Neuronal stem cell (in vitro differentiated cells): ENCODE results near the gene KPNA3.

Source experiments
- DNase-seq: peaks from one replicate; pipeline ENCODE4 v3.0.0-alpha.2; 2013; ENCODE audit warnings: low spot score
- H2AFZ ChIP-seq: one replicate; pipeline ENCODE4 v1.6.1; 2013; ENCODE audit warnings: mild to moderate bottlenecking, low read length, inconsistent platforms
- H2AK5ac ChIP-seq: 2 replicates; pipeline ENCODE4 v1.6.1; 2013; ENCODE audit warnings: low read depth, mild to moderate bottlenecking, inconsistent platforms, low read length, moderate library complexity, mixed read lengths
- H2BK120ac ChIP-seq: 2 replicates; pipeline ENCODE4 v1.6.1; 2013; ENCODE audit warnings: low read depth, mild to moderate bottlenecking, inconsistent platforms, low read length, moderate library complexity, mixed read lengths
- H2BK12ac ChIP-seq: one replicate; pipeline ENCODE4 v1.6.1; 2013; ENCODE audit warnings: low read length, inconsistent platforms
- H2BK15ac ChIP-seq: 2 replicates; pipeline ENCODE4 v1.6.1; 2013; ENCODE audit warnings: mild to moderate bottlenecking, low read length, inconsistent platforms, mixed read lengths
- H2BK5ac ChIP-seq: one replicate; pipeline ENCODE4 v1.6.1; 2013; ENCODE audit warnings: inconsistent platforms, mild to moderate bottlenecking, low read length, moderate library complexity
- H3K14ac ChIP-seq: one replicate; pipeline ENCODE4 v1.6.1; 2013; ENCODE audit warnings: low read length, inconsistent platforms
- H3K18ac ChIP-seq: 2 replicates; pipeline ENCODE4 v1.6.1; 2013; ENCODE audit warnings: low read length, inconsistent platforms
- H3K23ac ChIP-seq: 2 replicates; pipeline ENCODE4 v1.6.1; 2013; ENCODE audit warnings: low read depth, mild to moderate bottlenecking, mixed read lengths, low read length, inconsistent platforms; ENCODE audit not compliant: poor library complexity
- H3K27ac ChIP-seq: replicated peaks from 3 replicates; pipeline ENCODE4 v1.5.1; 2013; ENCODE audit warnings: low read length, inconsistent platforms
- H3K27me3 ChIP-seq, 3 experiments: 2 replicates each; pipeline ENCODE4 v1.6.1; 2013; ENCODE audit warnings: low read length in 3 of 3, mild to moderate bottlenecking in 2 of 3, inconsistent platforms in 1 of 3, low read depth in 1 of 3, mixed read lengths in 1 of 3, moderate library complexity in 1 of 3; ENCODE audit not compliant: control insufficient read depth in 3 of 3, insufficient read depth in 3 of 3
- H3K36me3 ChIP-seq, 2 donors: replicated peaks in 1 of 2; 2 replicates each; pipeline ENCODE4 v1.6.1; 2013; ENCODE audit warnings: low read length in 2 of 2; ENCODE audit not compliant: control insufficient read depth in 2 of 2, insufficient read depth in 2 of 2
- H3K4ac ChIP-seq: 2 replicates; pipeline ENCODE4 v1.6.1; 2013; ENCODE audit warnings: inconsistent platforms, mild to moderate bottlenecking, low read length, moderate library complexity
- H3K4me1 ChIP-seq, 2 donors: 1 replicate in 1 of 2; 2 replicates in 1 of 2; pipeline ENCODE4 v1.6.1; 2013; ENCODE audit warnings: low read length in 2 of 2, low read depth in 1 of 2; ENCODE audit not compliant: control insufficient read depth in 2 of 2, insufficient read depth in 1 of 2
- H3K4me2 ChIP-seq: one replicate; pipeline ENCODE4 v1.6.1; 2013; ENCODE audit warnings: mild to moderate bottlenecking, low read length, inconsistent platforms; ENCODE audit not compliant: insufficient read depth, poor library complexity, severe bottlenecking
- H3K4me3 ChIP-seq, 2 donors: 2 replicates each; pipeline ENCODE4 v1.5.1; 2013; ENCODE audit warnings: low read length in 2 of 2, mild to moderate bottlenecking in 2 of 2, inconsistent platforms in 1 of 2, moderate library complexity in 1 of 2
- H3K79me1 ChIP-seq: one replicate; pipeline ENCODE4 v1.6.1; 2013; ENCODE audit warnings: low read depth, mild to moderate bottlenecking, inconsistent platforms, low read length, moderate library complexity
- H3K9ac ChIP-seq: one replicate; pipeline ENCODE4 v1.6.1; 2013; ENCODE audit warnings: mild to moderate bottlenecking, low read depth, low read length, inconsistent platforms; ENCODE audit not compliant: poor library complexity
- H3K9me3 ChIP-seq, 2 donors: replicated peaks in 1 of 2; 2 replicates each; pipeline versions ENCODE3 to v1.6.1; 2013; ENCODE audit warnings: low read length in 2 of 2, mild to moderate bottlenecking in 2 of 2, inconsistent platforms in 1 of 2, low read depth in 1 of 2, mixed read lengths in 1 of 2, moderate library complexity in 1 of 2; ENCODE audit not compliant: control insufficient read depth in 2 of 2, insufficient read depth in 1 of 2
- H4K8ac ChIP-seq: one replicate; pipeline ENCODE4 v1.6.1; 2013; ENCODE audit warnings: low read depth, mild to moderate bottlenecking, inconsistent platforms, low read length, moderate library complexity
- H4K91ac ChIP-seq: one replicate; pipeline ENCODE4 v1.6.1; 2013; ENCODE audit warnings: low read length, low read depth, mild to moderate bottlenecking, inconsistent platforms; ENCODE audit not compliant: poor library complexity
- WGBS, 2 donors: extraction: QIAGEN DNeasy Blood & Tissue Kit; methylation state at CpG; one replicate each; pipeline ENCODE4 v1.1.7; 2013; ENCODE audit warnings: missing lambda C conversion rate in 2 of 2, mixed read lengths in 1 of 2; ENCODE audit not compliant: insufficient read length in 2 of 2, insufficient replicate concordance in 1 of 2; ENCODE audit errors: extremely low coverage in 2 of 2; 5-methylcytosine and 5-hydroxymethylcytosine counted together

The KPNA3 gene

GRCh38 chr13:49683489-49683888 is 109.0 kb downstream of the KPNA3 start:
- H2BK15ac ChIP-seq, result no peak overlapping the region
- peaks cover 0 to 2% of the 10 kb centered on the region in 2 donors for H3K4me1 ChIP-seq
- no peak overlapping the region for H4K91ac ChIP-seq
- H3K79me1 ChIP-seq, result peaks cover 2% of the 10 kb centered on the region
- peaks cover 15 to 49% of the 10 kb centered on the region in 2 donors for H3K36me3 ChIP-seq
- H3K27ac ChIP-seq, result no peak overlapping the region
- H3K9me3 ChIP-seq, result peaks cover 8% of the 10 kb centered on the region in 2 donors
- WGBS, 2 donors, result no CpG with 5 or more reads among the region's 6 CpGs
- no peak overlapping the region for H2BK120ac ChIP-seq
- H2AFZ ChIP-seq, result no peak overlapping the region
- H2BK5ac ChIP-seq, result no peak overlapping the region
- no peak overlapping the region for H3K4ac ChIP-seq
- no peak overlapping the region for H3K4me3 ChIP-seq
- H3K9ac ChIP-seq, result no peak overlapping the region
- no peak overlapping the region for H2BK12ac ChIP-seq
- H3K27me3 ChIP-seq, result no peaks in the 10 kb centered on the region
- no peak overlapping the region for H4K8ac ChIP-seq
- H3K23ac ChIP-seq, result no peak overlapping the region
- no peak for DNase-seq
- H2AK5ac ChIP-seq, result no peak overlapping the region
- no peak overlapping the region for H3K18ac ChIP-seq
- H3K14ac ChIP-seq, result no peak overlapping the region
- no peak overlapping the region for H3K4me2 ChIP-seq

GRCh38 chr13:49681842-49682435 is 110.5 kb downstream of the KPNA3 start:
- no peak overlapping the region for H3K27ac ChIP-seq

GRCh38 chr13:49679246-49679645 is 113.2 kb downstream of the KPNA3 start:
- H4K91ac ChIP-seq, result no peak overlapping the region
- no peaks in the 10 kb centered on the region for H3K27me3 ChIP-seq
- peaks cover 0 to 2% of the 10 kb centered on the region in 2 donors for H3K4me1 ChIP-seq
- H3K27ac ChIP-seq, result no peak overlapping the region
- no peak overlapping the region for H3K14ac ChIP-seq
- H2AFZ ChIP-seq, result no peak overlapping the region
- no CpG with 5 or more reads among the region's 3 CpGs for WGBS, 2 donors
- H2BK5ac ChIP-seq, result no peak overlapping the region
- no peak overlapping the region for H3K4ac ChIP-seq
- peaks cover 7% of the 10 kb centered on the region for H3K79me1 ChIP-seq
- no peak overlapping the region for H2BK15ac ChIP-seq
- H3K9ac ChIP-seq, result no peak overlapping the region
- no peak overlapping the region for H3K23ac ChIP-seq
- no peak overlapping the region for H3K4me2 ChIP-seq
- H2AK5ac ChIP-seq, result no peak overlapping the region
- H2BK120ac ChIP-seq, result no peak overlapping the region
- no peak overlapping the region for H3K4me3 ChIP-seq
- no peak overlapping the region for H2BK12ac ChIP-seq
- peaks cover 12 to 18% of the 10 kb centered on the region in 2 donors for H3K9me3 ChIP-seq
- no peak overlapping the region for H3K18ac ChIP-seq
- H4K8ac ChIP-seq, result no peak overlapping the region
- DNase-seq, result no peak
- peaks cover 12 to 43% of the 10 kb centered on the region in 2 donors for H3K36me3 ChIP-seq

More at GRCh38 chr13:49681842-49682435, 110.5 kb downstream of the KPNA3 start:
- no peak for DNase-seq
- no peak overlapping the region for H4K91ac ChIP-seq
- no peak overlapping the region for H2BK5ac ChIP-seq
- no peak overlapping the region for H2AFZ ChIP-seq
- H3K4ac ChIP-seq, result no peak overlapping the region
- H2BK12ac ChIP-seq, result no peak overlapping the region
- no peak overlapping the region for H2BK120ac ChIP-seq
- peaks cover 0 to 2% of the 10 kb centered on the region in 2 donors for H3K4me1 ChIP-seq
- no peak overlapping the region for H3K18ac ChIP-seq
- H3K9ac ChIP-seq, result no peak overlapping the region
- H3K27me3 ChIP-seq, result no peaks in the 10 kb centered on the region
- no peak overlapping the region for H3K4me2 ChIP-seq
- no peak overlapping the region for H3K23ac ChIP-seq
- H3K36me3 ChIP-seq, result peaks cover 11 to 44% of the 10 kb centered on the region in 2 donors
- no peak overlapping the region for H3K14ac ChIP-seq
- no peak overlapping the region for H2BK15ac ChIP-seq
- H4K8ac ChIP-seq, result no peak overlapping the region
- H3K79me1 ChIP-seq, result peaks cover 5% of the 10 kb centered on the region
- no CpG with 5 or more reads among the region's 4 CpGs for WGBS, 2 donors
- peaks cover 12 to 13% of the 10 kb centered on the region in 2 donors for H3K9me3 ChIP-seq
- no peak overlapping the region for H2AK5ac ChIP-seq
- no peak overlapping the region for H3K4me3 ChIP-seq

- DNase-seq, result no peak
- no peak overlapping the region for H3K27ac ChIP-seq
- no peak overlapping the region for H3K18ac ChIP-seq
- no peak overlapping the region for H4K8ac ChIP-seq
- WGBS, 2 donors, result no CpG with 5 or more reads among the region's 48 CpGs
- no peak overlapping the region for H3K9ac ChIP-seq
- peaks cover 12 to 18% of the 10 kb centered on the region in 2 donors for H3K9me3 ChIP-seq
- no peak overlapping the region for H3K23ac ChIP-seq
- no peak overlapping the region for H2AFZ ChIP-seq
- no peak overlapping the region for H4K91ac ChIP-seq
- H3K4me2 ChIP-seq, result no peak overlapping the region
- H3K36me3 ChIP-seq, result peaks cover 12 to 43% of the 10 kb centered on the region in 2 donors
- H3K79me1 ChIP-seq, result peaks cover 7% of the 10 kb centered on the region
- H2BK120ac ChIP-seq, result no peak overlapping the region
- H2BK12ac ChIP-seq, result no peak overlapping the region
- H2AK5ac ChIP-seq, result no peak overlapping the region
- no peak overlapping the region for H3K4me3 ChIP-seq
- H3K4ac ChIP-seq, result no peak overlapping the region
- H3K14ac ChIP-seq, result no peak overlapping the region
- peaks cover 0 to 2% of the 10 kb centered on the region in 2 donors for H3K4me1 ChIP-seq
- no peak overlapping the region for H2BK15ac ChIP-seq
- H2BK5ac ChIP-seq, result no peak overlapping the region
- no peaks in the 10 kb centered on the region for H3K27me3 ChIP-seq
These were observed 114.1 kb downstream of the KPNA3 start for GRCh38 chr13:49678191-49678914.
